ENCODE data around the gene AKT3. TPM values are rescaled to one million over a fixed set of nuclear protein-coding genes. Genes with fewer than 3 reads are reported as not detected.
A peak's percentile ranks its signal among the peaks of the same experiment; 100 is the strongest.
"Not testable (repeated sequence)": the region's sequence is repeated elsewhere in the genome, so short reads cannot be mapped to it uniquely, and the experiment has no call there.

AKT3 gene
- total RNA-seq, 1 donor from 2014 or later, result 249 TPM

GRCh38 chr1:243842978-243843511 lies 7.0 kb downstream of the AKT3 start:
- peak in 1 of 2 donors; percentile 27 for DNase-seq (ENCODE audit: low spot score in 2 of 2)
- no peak for FAIRE-seq

- DNase-seq (ENCODE audit: low spot score in 2 of 2) (no peak), FAIRE-seq (no peak)
Observed at GRCh38 chr1:243842161-243842560, 7.9 kb downstream of the AKT3 start.

- FAIRE-seq (no peak), DNase-seq (ENCODE audit: low spot score in 2 of 2) (no peak)
Observed at GRCh38 chr1:243841507-243841906, 8.5 kb downstream of the AKT3 start.

- FAIRE-seq (no peak), DNase-seq (ENCODE audit: low spot score in 2 of 2) (no peak)
Observed at GRCh38 chr1:243837907-243838535, 12.0 kb downstream of the AKT3 start.

GRCh38 chr1:243834130-243834529 lies 15.9 kb downstream of the AKT3 start:
- no peak for FAIRE-seq
- DNase-seq (ENCODE audit: low spot score in 2 of 2), result no peak

GRCh38 chr1:243831463-243831862 lies 18.6 kb downstream of the AKT3 start:
- FAIRE-seq (no peak), DNase-seq (ENCODE audit: low spot score in 2 of 2) (no peak)

GRCh38 chr1:243827206-243827605 lies 22.8 kb downstream of the AKT3 start:
- DNase-seq (ENCODE audit: low spot score in 2 of 2) (no peak), FAIRE-seq (no peak)

GRCh38 chr1:243824907-243825306 lies 25.1 kb downstream of the AKT3 start:
- not testable (repeated sequence) for DNase-seq (ENCODE audit: low spot score in 2 of 2); FAIRE-seq

GRCh38 chr1:243821177-243821680 lies 28.8 kb downstream of the AKT3 start:
- no peak for FAIRE-seq

GRCh38 chr1:243819438-243819839 lies 30.6 kb downstream of the AKT3 start:
- DNase-seq (ENCODE audit: low spot score in 2 of 2), result no peak
- FAIRE-seq, result no peak

More at GRCh38 chr1:243821177-243821680, 28.8 kb downstream of the AKT3 start:
- DNase-seq (ENCODE audit: low spot score in 2 of 2), result no peak

- DNase-seq (ENCODE audit: low spot score in 2 of 2) (no peak), FAIRE-seq (no peak)
Observed at GRCh38 chr1:243818978-243819377, 31.1 kb downstream of the AKT3 start.

GRCh38 chr1:243814718-243815117 lies 35.3 kb downstream of the AKT3 start:
- DNase-seq (ENCODE audit: low spot score in 2 of 2) (no peak), FAIRE-seq (no peak)

- FAIRE-seq, result not testable (repeated sequence)
Observed at GRCh38 chr1:243807346-243807745, 42.7 kb downstream of the AKT3 start.

GRCh38 chr1:243806310-243806709 lies 43.7 kb downstream of the AKT3 start:
- FAIRE-seq, result no peak

More at GRCh38 chr1:243807346-243807745, 42.7 kb downstream of the AKT3 start:
- not testable (repeated sequence) for DNase-seq (ENCODE audit: low spot score in 2 of 2)

GRCh38 chr1:243802736-243803135 lies 47.3 kb downstream of the AKT3 start:
- no peak for FAIRE-seq

More at GRCh38 chr1:243806310-243806709, 43.7 kb downstream of the AKT3 start:
- DNase-seq (ENCODE audit: low spot score in 2 of 2), result no peak

GRCh38 chr1:243801378-243801777 lies 48.7 kb downstream of the AKT3 start:
- no peak for DNase-seq (ENCODE audit: low spot score in 2 of 2)
- no peak for FAIRE-seq

More at GRCh38 chr1:243802736-243803135, 47.3 kb downstream of the AKT3 start:
- DNase-seq (ENCODE audit: low spot score in 2 of 2), result no peak

- no peak for FAIRE-seq
- no peak for DNase-seq (ENCODE audit: low spot score in 2 of 2)
Observed at GRCh38 chr1:243799908-243800307, 50.1 kb downstream of the AKT3 start.

GRCh38 chr1:243798726-243799125 lies 51.3 kb downstream of the AKT3 start:
- FAIRE-seq, result no peak
- no peak for DNase-seq (ENCODE audit: low spot score in 2 of 2)

- DNase-seq (ENCODE audit: low spot score in 2 of 2) (no peak), FAIRE-seq (no peak)
Observed at GRCh38 chr1:243796016-243796415, 54.0 kb downstream of the AKT3 start.

- no peak for FAIRE-seq
- no peak for DNase-seq (ENCODE audit: low spot score in 2 of 2)
Observed at GRCh38 chr1:243793298-243793697, 56.7 kb downstream of the AKT3 start.

GRCh38 chr1:243792891-243793290 lies 57.2 kb downstream of the AKT3 start:
- FAIRE-seq (no peak), DNase-seq (ENCODE audit: low spot score in 2 of 2) (no peak)

GRCh38 chr1:243792401-243792800 lies 57.6 kb downstream of the AKT3 start:
- no peak for FAIRE-seq
- no peak for DNase-seq (ENCODE audit: low spot score in 2 of 2)
